ENCODE measurements around the gene TMEM138.

DNA sequence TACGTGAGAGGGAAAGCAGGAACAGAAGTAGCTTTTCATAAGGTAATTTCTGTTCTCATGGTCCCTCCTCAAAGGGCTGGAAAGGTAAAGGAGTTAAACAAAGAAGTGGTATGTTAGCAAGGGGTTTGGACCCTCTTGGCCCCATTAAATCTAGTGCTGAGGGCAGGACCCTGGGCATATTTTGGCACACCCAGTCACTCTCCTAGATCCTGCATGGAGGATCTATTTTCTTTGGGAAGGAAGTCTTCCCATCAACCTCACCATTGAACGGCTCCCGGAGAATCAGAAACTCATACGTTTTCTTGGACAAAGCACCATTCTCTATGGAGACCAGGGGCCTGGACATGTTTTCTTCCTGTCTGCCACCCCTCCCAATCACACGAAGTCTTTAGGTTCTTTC lies 41.9 kb downstream of the TMEM138 start:
- no peak for TF ChIP-seq POLR2A (IDR thresholded peaks at IDR 0.05)
- TF ChIP-seq, protein P1, sequence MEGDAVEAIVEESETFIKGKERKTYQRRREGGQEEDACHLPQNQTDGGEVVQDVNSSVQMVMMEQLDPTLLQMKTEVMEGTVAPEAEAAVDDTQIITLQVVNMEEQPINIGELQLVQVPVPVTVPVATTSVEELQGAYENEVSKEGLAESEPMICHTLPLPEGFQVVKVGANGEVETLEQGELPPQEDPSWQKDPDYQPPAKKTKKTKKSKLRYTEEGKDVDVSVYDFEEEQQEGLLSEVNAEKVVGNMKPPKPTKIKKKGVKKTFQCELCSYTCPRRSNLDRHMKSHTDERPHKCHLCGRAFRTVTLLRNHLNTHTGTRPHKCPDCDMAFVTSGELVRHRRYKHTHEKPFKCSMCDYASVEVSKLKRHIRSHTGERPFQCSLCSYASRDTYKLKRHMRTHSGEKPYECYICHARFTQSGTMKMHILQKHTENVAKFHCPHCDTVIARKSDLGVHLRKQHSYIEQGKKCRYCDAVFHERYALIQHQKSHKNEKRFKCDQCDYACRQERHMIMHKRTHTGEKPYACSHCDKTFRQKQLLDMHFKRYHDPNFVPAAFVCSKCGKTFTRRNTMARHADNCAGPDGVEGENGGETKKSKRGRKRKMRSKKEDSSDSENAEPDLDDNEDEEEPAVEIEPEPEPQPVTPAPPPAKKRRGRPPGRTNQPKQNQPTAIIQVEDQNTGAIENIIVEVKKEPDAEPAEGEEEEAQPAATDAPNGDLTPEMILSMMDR (IDR thresholded peaks at IDR 0.05) = no peak
